Heart left ventricle (tissue), 16 donors: Measurements from ENCODE around the gene ZSCAN26. TPM values are rescaled to one million over a fixed set of nuclear protein-coding genes. Genes with fewer than 3 reads are reported as not detected.
A peak's percentile ranks its signal among the peaks of the same experiment; 100 is the strongest.

Experiments
- ATAC-seq, 4 donors: fragments of 200-7000 bp; cut with Tn5 transposase; one replicate each; pipeline ENCODE4 v1.9.1; 2020 to 2022; ENCODE audit warnings: moderate library complexity in 4 of 4, mild to moderate bottlenecking in 3 of 4, moderate number of reproducible peaks in 1 of 4
- DNase-seq, 5 donors: peaks; one replicate each; pipeline ENCODE4 v3.0.0-alpha.2; 2020
- H3K27ac ChIP-seq, 12 donors: fragments of 200-600 bp; sonication (generic) in 4 of 12; one replicate each; pipeline versions ENCODE4 v1.5.0 to v1.8.0; 2016 to 2022; ENCODE audit warnings: mild to moderate bottlenecking in 2 of 12
- H3K27me3 ChIP-seq, 9 donors: fragments of 200-600 bp; sonication (generic) in 2 of 9; one replicate each; pipeline versions ENCODE4 v1.5.1 to v1.8.0; 2016 to 2022; ENCODE audit warnings: mild to moderate bottlenecking in 3 of 9
- H3K36me3 ChIP-seq, 9 donors: fragments of 200-600 bp; sonication (generic) in 2 of 9; one replicate each; pipeline versions ENCODE4 v1.5.0 to v1.8.0; 2018 to 2022; ENCODE audit warnings: mild to moderate bottlenecking in 2 of 9
- H3K4me1 ChIP-seq, 12 donors: fragments of 200-600 bp; sonication (generic) in 4 of 12; one replicate each; pipeline versions ENCODE4 v1.5.0 to v1.8.0; 2016 to 2022; ENCODE audit warnings: mild to moderate bottlenecking in 3 of 12
- H3K4me3 ChIP-seq, 12 donors: fragments of 200-600 bp; sonication (generic) in 4 of 12; one replicate each; pipeline versions ENCODE4 v1.5.0 to v1.8.0; 2017 to 2022; ENCODE audit warnings: mild to moderate bottlenecking in 9 of 12, moderate library complexity in 4 of 12
- H3K9me3 ChIP-seq, 12 donors: fragments of 200-600 bp; sonication (generic) in 4 of 12; one replicate each; pipeline versions ENCODE4 v1.5.0 to v1.8.0; 2016 to 2022; ENCODE audit warnings: mild to moderate bottlenecking in 1 of 12
- CTCF ChIP-seq, 12 donors: fragments of 200-600 bp; sonication (generic) in 4 of 12; IDR thresholded peaks; one replicate each; pipeline versions ENCODE4 v1.5.0 to v1.8.0; 2018 to 2022; ENCODE audit warnings: antibody characterized with exemption in 12 of 12, mild to moderate bottlenecking in 5 of 12
- POLR2A ChIP-seq, 2 donors: fragments of 450-650 bp; IDR thresholded peaks; one replicate each; pipeline ENCODE4 v1.6.1; 2017; ENCODE audit warnings: antibody characterized with exemption in 2 of 2, mild to moderate bottlenecking in 2 of 2, moderate library complexity in 2 of 2
- WGBS, 4 donors: extraction: QIAGEN DNeasy Blood & Tissue Kit in 2 of 4; methylation state at CpG; one replicate each; pipeline versions ENCODE4 v1.1.5 to v1.1.7; 2013 to 2018; 5-methylcytosine and 5-hydroxymethylcytosine counted together
- intact Hi-C, 10 donors: fragments of 100-400 bp; cut with DNase I; formaldehyde crosslinking; loops; one replicate each; pipeline versions ENCODE4 v1.11.1 to v1.14.2; 2022
- polyA plus RNA-seq, 2 donors: library from polyadenylated mRNA; stranded (reverse); fragments of 200-250 nt; gene quantifications; one replicate each; pipeline ENCODE4 v1.2.3, GENCODE V29; 2013
- total RNA-seq, 9 donors: library from RNA; depleted of rRNA in 2 of 9; stranded (reverse); fragments of >200 nt in 2 of 9; fragmentation: NEBNext Ultra II Directional in 3 of 9; extraction: Animal tissue kit (Norgen Biotek cat#: 25700) in 3 of 9; gene quantifications; one replicate each; pipeline versions ENCODE4 v1.1.0 to v1.2.4, GENCODE V29; 2016 to 2023
- donor health status: ischemic (EF 13 %, LVEDD 7.1; RV severe dilation, severe dysfunction).
- donor health status: healthy with polysubstance abuse.
- donor health status: DM: no; HTN: yes; CAD: no.
- donor health status: DM: no; HTN: no; CAD: no.
- donor health status: ischemic (EF 25% LVEDD 6.9; RV normal size, moderate dysfunction).
- donor health status: ischemic (EF 25% LVEDD 5.7; RV mildly dilated, moderate dysfunction).
- donor health status: healthy.
- donor health status: DM: yes; HTN: yes; CAD: no.
- donor health status: ischemic (EF 35%, LVEDD 5.7; RV mildly dilated, moderate dysfunction).
- donor health status: nonischemic (EF 11% LVEDD 7.7; RV severe dilation, severe dysfunction).
- donor health status: DM: yes; HTN: yes; CAD: no.
- donor health status: PGD.
- donor health status: ischemic (EF 29% LVEDD 5.4; RV normal size, mild dysfunction).
- donor health status: nonischemic (EF 23%, LVEDD 6.1; RV moderate dilation, normal function).

The ZSCAN26 gene
- total and polyA plus RNA-seq, 11 donors: 8.1 to 16.4 (median 12.2) TPM

- Histone ChIP-seq H3K9me3 (no peaks in the 10 kb centered on the region), H3K27me3 (peaks cover 0 to 32% (median 16%) of the 10 kb centered on the region in 9 donors), H3K4me1 (peaks cover 0 to 29% (median 15%) of the 10 kb centered on the region in 12 donors), H3K27ac (no peak overlapping the region), H3K36me3 (no peaks in the 10 kb centered on the region), H3K4me3 (no peak overlapping the region)
- WGBS, 4 donors: 35 to 55% (median 39%) methylated on average over 6 of the region's 6 CpGs
- no peak for ATAC-seq
- intact Hi-C loops: loop anchor here in 5 of 10 donors (5.0 to 10.0 kb wide), 2 partner anchors 76 to 78 kb away; partner anchors contain the start of gene ZKSCAN8 (in 5 of the 5)
- TF ChIP-seq POLR2A (IDR thresholded peaks at IDR 0.05) (no peak), CTCF (IDR thresholded peaks at IDR 0.05) (no peak)
- DNase-seq: no peak
Observed at GRCh38 chr6:28220257-28221133, 46.4 kb upstream of the ZSCAN26 start.

- no peak for DNase-seq
- H3K4me1 ChIP-seq: peaks cover 0 to 26% (median 12%) of the 10 kb centered on the region in 12 donors
- 53 to 56% (median 55%) methylated on average over 9 of the region's 9 CpGs for WGBS, 4 donors
- peak overlapping the region; percentile 70 to 93 (median 78) for H3K4me3 ChIP-seq
- no peak for ATAC-seq
- intact Hi-C loops: loop anchor here in 6 of 10 donors (2.0 to 10.0 kb wide), 6 partner anchors 28 to 144 kb away; partner anchors contain the start of genes ZKSCAN8 (in 5 of the 6), PGBD1 (in 1 of the 6), ZKSCAN4 (in 1 of the 6) and ZNF165 (in 1 of the 6)
- no peaks in the 10 kb centered on the region for H3K9me3 ChIP-seq
- H3K27ac ChIP-seq: peak overlapping the region; percentile 3 to 87 (median 82)
- H3K27me3 ChIP-seq: peaks cover 0 to 22% (median 7%) of the 10 kb centered on the region in 9 donors
- no peak for TF ChIP-seq CTCF (IDR thresholded peaks at IDR 0.05)
- TF ChIP-seq POLR2A (IDR thresholded peaks at IDR 0.05): no peak
- H3K36me3 ChIP-seq: peaks cover 0 to 27% (median 24%) of the 10 kb centered on the region in 9 donors
Observed at GRCh38 chr6:28224131-28225055, 42.5 kb upstream of the ZSCAN26 start.

GRCh38 chr6:28225056-28225834 lies 41.7 kb upstream of the ZSCAN26 start, which contains the start of gene ZSCAN9:
Gene ZSCAN9, plus strand, starts transcription at chr6:28225275. Its CDS starts 1,810 bp downstream, at chr6:28227085.
- 0 to 1% (median 1%) methylated on average over 42 to 45 of the region's 45 CpGs for WGBS, 4 donors
- Histone ChIP-seq H3K27ac (peak within 1 kb of the TSS; percentile 3 to 87 (median 82)), H3K4me1 (peaks cover 0 to 26% (median 12%) of the 10 kb centered on the region in 12 donors), H3K36me3 (peaks cover 0 to 35% (median 33%) of the 10 kb centered on the region in 9 donors), H3K4me3 (peak within 1 kb of the TSS; percentile 70 to 93 (median 78)), H3K9me3 (no peaks in the 10 kb centered on the region), H3K27me3 (peaks cover 0 to 19% (median 7%) of the 10 kb centered on the region in 9 donors)
- TF ChIP-seq POLR2A (IDR thresholded peaks at IDR 0.05): no peak
- TF ChIP-seq CTCF (IDR thresholded peaks at IDR 0.05): no peak
- peak; percentile 85 to 92 (median 89) for DNase-seq
- peak; percentile 96 to 99 (median 98) for ATAC-seq
- intact Hi-C loops: loop anchor here in 3 of 10 donors (2.0 to 10.0 kb wide), 5 partner anchors 28 to 144 kb away; partner anchors contain the start of genes ZKSCAN8 (in 2 of the 3), PGBD1 (in 1 of the 3), ZKSCAN4 (in 1 of the 3) and ZNF165 (in 1 of the 3)
